ENCODE data around the gene SREBF2.
"Not testable (repeated sequence)": the region's sequence is repeated elsewhere in the genome, so short reads cannot be mapped to it uniquely, and the experiment has no call there.

SREBF2 gene

DNA sequence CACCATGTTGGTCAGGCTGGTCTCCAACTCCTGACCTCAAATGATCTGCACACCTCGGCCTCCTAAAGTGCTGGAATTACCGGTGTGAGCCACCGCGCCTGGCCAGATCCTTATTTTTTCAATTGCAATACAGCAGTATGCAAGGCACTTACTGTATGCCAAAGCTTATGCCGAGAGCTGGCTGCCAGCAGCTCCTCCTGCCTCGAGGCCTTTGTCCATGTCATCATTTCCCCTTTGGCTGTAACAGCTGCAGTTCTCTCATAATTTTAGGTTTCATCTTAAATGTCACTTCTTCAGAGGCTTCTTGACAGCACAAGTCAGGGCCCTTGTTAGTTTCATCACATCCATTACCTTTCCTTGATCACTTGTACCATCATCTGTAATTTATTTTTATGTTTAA lies 1.5 kb upstream of the SREBF2 start:
- no peak overlapping the region for H3K27ac ChIP-seq (ENCODE audit: insufficient read depth, low read depth, low read length, poor library complexity, severe bottlenecking)
- 94% methylated on average over 6 of the region's 6 CpGs for WGBS, 2 experiments
- H3K27me3 ChIP-seq (ENCODE audit: control insufficient read depth, insufficient read depth, low read length, poor library complexity, severe bottlenecking) = no peaks in the 10 kb centered on the region
- peaks cover 7% of the 10 kb centered on the region for H3K36me3 ChIP-seq (ENCODE audit: control insufficient read depth, insufficient read depth, low read length)
- H3K4me3 ChIP-seq (ENCODE audit: insufficient read depth, low read depth, low read length) = no peak overlapping the region
- peaks cover 13% of the 10 kb centered on the region for H3K4me1 ChIP-seq (ENCODE audit: control insufficient read depth, insufficient read depth, low read length)
- H3K9me3 ChIP-seq (ENCODE audit: control insufficient read depth, low read length) = no peaks in the 10 kb centered on the region

DNA sequence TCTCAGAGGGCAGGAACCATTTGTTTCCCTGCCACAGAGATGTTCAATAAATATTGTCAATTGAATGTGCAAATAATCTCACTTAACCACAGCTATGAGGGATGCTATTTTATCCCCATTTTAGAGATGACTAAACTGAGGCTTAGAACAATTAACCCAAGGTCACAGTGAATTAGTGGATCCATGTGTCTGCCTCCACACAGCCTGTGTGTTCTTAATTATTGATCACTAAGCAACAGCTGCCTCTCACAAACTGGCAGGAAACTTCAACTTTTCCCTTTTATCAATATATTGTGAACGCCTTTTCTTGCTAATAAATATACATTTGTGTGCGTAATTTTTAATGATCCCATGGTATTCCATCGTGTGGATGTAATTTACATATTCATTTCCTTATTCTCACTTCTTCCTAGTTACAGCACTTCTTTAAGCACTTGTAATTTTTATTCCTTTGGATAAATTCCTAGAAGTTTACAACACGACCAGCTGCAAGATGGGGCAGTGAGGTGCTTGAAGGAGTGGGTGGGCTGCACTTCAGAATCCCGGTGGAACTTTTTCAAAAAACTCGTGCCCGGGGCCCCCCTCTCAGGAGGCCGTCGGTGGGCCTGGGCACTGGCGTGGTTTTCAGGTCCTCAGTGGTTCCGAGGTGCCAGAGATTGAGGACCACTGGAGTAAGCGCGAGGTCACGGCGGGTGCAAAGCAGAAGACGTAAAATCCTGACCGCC lies 915 bp upstream of the SREBF2 start:
- Histone ChIP-seq H3K27me3 (ENCODE audit: control insufficient read depth, insufficient read depth, low read length, poor library complexity, severe bottlenecking) (no peaks in the 10 kb centered on the region), H3K27ac (ENCODE audit: insufficient read depth, low read depth, low read length, poor library complexity, severe bottlenecking) (peak overlapping the region; percentile 97), H3K9me3 (ENCODE audit: control insufficient read depth, low read length) (no peaks in the 10 kb centered on the region), H3K4me3 (ENCODE audit: insufficient read depth, low read depth, low read length) (peak overlapping the region; percentile 82), H3K36me3 (ENCODE audit: control insufficient read depth, insufficient read depth, low read length) (peaks cover 7% of the 10 kb centered on the region), H3K4me1 (ENCODE audit: control insufficient read depth, insufficient read depth, low read length) (peaks cover 7% of the 10 kb centered on the region)
- 10 to 17% methylated on average over 16 to 17 of the region's 17 CpGs for WGBS, 2 experiments

DNA sequence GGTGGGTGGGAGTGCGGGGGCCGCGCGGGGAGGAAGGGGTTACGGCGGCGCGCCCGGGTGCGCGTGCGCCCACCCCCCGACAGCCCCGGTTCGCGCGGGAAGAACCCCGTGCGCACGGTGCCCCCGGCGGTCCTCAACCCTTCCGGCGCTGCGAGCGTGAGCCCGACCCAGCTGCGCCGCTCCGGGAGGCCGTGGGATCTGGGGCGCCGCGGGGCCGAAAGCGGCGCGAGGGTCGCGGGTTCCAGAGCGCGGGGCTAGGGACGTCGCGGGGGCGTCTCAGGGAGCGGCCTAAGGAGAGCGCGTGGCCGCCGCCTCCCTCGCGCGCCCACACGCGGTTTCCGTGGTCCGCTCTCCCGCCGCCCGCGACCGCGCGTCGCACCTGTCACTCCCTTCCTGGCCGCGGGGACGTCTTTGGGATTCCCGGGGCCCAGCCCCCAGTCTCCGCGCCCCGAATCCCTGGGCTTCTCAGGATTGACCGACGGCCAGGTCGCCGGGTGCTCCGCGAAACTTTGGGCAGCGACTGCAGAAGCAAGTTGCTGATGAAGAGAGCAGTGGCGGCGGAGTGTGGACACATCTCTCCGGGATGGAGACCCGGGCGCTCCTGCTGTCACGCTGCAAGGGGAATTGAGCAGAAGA lies 582 bp downstream of the SREBF2 start:
- WGBS, 2 experiments = 0% methylated on average over 86 of the region's 86 CpGs
- Histone ChIP-seq H3K27ac (ENCODE audit: insufficient read depth, low read depth, low read length, poor library complexity, severe bottlenecking) (peak overlapping the region; percentile 97), H3K27me3 (ENCODE audit: control insufficient read depth, insufficient read depth, low read length, poor library complexity, severe bottlenecking) (no peaks in the 10 kb centered on the region), H3K36me3 (ENCODE audit: control insufficient read depth, insufficient read depth, low read length) (peaks cover 7% of the 10 kb centered on the region), H3K9me3 (ENCODE audit: control insufficient read depth, low read length) (no peaks in the 10 kb centered on the region), H3K4me3 (ENCODE audit: insufficient read depth, low read depth, low read length) (peak overlapping the region; percentile 82), H3K4me1 (ENCODE audit: control insufficient read depth, insufficient read depth, low read length) (no peaks in the 10 kb centered on the region)

DNA sequence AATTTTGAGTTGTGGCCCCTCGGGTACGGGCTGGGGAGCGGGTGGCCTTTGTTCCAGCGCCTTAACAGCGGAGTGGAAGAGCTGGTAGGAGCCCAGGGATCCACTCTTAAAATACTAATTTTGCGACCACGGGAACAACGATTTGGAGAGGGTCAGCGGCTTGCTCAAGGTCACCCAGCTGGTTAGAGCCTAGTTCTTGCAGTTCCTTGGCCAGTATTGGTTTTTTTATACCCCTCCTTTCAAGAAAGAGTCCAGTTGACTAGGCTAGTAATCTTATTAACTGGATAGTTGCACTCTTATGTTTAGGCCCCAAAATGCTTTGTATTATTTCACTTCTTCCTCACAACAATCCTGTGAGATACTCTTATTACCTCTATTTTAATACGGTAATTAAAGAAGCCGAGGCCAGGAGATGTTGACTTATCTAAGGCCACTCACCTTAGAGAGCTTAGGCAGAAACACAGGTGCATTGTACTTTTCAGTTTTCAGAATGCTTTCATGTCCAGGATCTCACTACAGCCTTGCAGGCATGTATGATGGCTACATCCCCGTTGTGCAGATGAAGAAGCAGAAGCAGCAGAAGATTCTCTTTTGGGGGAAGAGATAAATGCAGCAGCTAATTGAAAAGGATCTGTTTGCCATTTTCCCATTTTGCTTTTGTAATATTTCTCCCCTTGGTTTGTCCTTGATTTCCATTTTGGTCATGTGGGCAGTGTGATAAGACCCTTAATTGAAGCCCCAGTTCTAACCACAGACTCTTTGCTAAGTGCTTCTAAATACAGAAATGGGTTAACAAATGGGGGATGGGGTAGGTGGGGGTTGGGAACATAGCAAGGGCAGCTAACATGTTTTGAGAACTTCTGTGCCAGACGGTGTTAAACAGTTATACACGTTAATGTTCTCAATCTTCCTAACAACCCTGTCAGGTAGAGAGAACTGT lies 1.4 kb downstream of the SREBF2 start:
- no peaks in the 10 kb centered on the region for H3K4me1 ChIP-seq (ENCODE audit: control insufficient read depth, insufficient read depth, low read length)
- H3K4me3 ChIP-seq (ENCODE audit: insufficient read depth, low read depth, low read length) = peak overlapping the region; percentile 82
- no peaks in the 10 kb centered on the region for H3K27me3 ChIP-seq (ENCODE audit: control insufficient read depth, insufficient read depth, low read length, poor library complexity, severe bottlenecking)
- H3K9me3 ChIP-seq (ENCODE audit: control insufficient read depth, low read length) = no peaks in the 10 kb centered on the region
- peaks cover 7% of the 10 kb centered on the region for H3K36me3 ChIP-seq (ENCODE audit: control insufficient read depth, insufficient read depth, low read length)
- 12 to 13% methylated on average over 14 of the region's 14 CpGs for WGBS, 2 experiments
- H3K27ac ChIP-seq (ENCODE audit: insufficient read depth, low read depth, low read length, poor library complexity, severe bottlenecking) = peak overlapping the region; percentile 50

DNA sequence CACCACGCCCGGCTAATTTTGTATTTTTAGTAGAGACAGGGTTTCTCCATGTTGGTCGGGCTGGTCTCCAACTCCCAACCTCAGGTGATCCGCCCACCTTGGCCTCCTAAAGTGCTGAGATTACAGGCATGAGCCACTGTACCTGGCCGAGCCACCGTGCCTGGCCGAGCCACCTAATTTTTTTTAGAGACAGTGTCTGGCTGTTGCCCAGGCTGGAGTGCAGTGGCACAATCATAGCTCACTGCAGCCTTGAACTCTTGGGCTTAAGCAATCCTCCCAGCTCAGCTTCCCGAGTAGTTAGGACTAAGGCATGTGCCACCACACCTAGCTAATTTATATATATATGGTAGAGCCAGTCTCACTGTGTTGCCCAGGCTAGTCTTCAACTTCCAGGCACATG lies 2.6 kb downstream of the SREBF2 start:
- not testable (repeated sequence) for H3K36me3 ChIP-seq (ENCODE audit: control insufficient read depth, insufficient read depth, low read length); H3K9me3 ChIP-seq (ENCODE audit: control insufficient read depth, low read length); H3K27me3 ChIP-seq (ENCODE audit: control insufficient read depth, insufficient read depth, low read length, poor library complexity, severe bottlenecking); H3K4me3 ChIP-seq (ENCODE audit: insufficient read depth, low read depth, low read length); H3K27ac ChIP-seq (ENCODE audit: insufficient read depth, low read depth, low read length, poor library complexity, severe bottlenecking); H3K4me1 ChIP-seq (ENCODE audit: control insufficient read depth, insufficient read depth, low read length)
- 83 to 89% methylated on average over 7 to 8 of the region's 8 CpGs for WGBS, 2 experiments

DNA sequence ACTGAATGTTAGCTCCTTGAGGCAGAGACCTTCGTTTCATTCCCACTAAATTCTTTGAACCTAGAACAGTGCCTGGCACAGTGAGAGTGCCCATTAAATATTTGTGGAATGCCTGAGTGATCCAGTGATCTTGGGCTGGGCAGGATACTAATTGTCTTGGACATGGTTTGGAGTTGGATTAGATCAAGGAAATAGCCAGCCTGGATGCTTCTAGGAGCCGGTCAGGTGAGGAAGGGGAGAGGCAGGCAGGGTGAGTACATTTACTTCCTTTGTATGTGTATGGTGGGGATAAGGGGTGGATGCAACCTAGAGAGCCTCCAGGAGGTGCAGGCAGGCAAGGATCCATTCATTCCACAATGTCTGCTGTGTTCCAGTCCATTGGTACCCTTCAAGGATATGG lies 3.6 kb downstream of the SREBF2 start:
- Histone ChIP-seq H3K27me3 (ENCODE audit: control insufficient read depth, insufficient read depth, low read length, poor library complexity, severe bottlenecking) (no peaks in the 10 kb centered on the region), H3K36me3 (ENCODE audit: control insufficient read depth, insufficient read depth, low read length) (peaks cover 7% of the 10 kb centered on the region), H3K27ac (ENCODE audit: insufficient read depth, low read depth, low read length, poor library complexity, severe bottlenecking) (no peak overlapping the region), H3K4me3 (ENCODE audit: insufficient read depth, low read depth, low read length) (no peak overlapping the region), H3K4me1 (ENCODE audit: control insufficient read depth, insufficient read depth, low read length) (no peaks in the 10 kb centered on the region), H3K9me3 (ENCODE audit: control insufficient read depth, low read length) (no peaks in the 10 kb centered on the region)
- WGBS, 2 experiments = 85 to 97% methylated on average over 2 of the region's 2 CpGs

DNA sequence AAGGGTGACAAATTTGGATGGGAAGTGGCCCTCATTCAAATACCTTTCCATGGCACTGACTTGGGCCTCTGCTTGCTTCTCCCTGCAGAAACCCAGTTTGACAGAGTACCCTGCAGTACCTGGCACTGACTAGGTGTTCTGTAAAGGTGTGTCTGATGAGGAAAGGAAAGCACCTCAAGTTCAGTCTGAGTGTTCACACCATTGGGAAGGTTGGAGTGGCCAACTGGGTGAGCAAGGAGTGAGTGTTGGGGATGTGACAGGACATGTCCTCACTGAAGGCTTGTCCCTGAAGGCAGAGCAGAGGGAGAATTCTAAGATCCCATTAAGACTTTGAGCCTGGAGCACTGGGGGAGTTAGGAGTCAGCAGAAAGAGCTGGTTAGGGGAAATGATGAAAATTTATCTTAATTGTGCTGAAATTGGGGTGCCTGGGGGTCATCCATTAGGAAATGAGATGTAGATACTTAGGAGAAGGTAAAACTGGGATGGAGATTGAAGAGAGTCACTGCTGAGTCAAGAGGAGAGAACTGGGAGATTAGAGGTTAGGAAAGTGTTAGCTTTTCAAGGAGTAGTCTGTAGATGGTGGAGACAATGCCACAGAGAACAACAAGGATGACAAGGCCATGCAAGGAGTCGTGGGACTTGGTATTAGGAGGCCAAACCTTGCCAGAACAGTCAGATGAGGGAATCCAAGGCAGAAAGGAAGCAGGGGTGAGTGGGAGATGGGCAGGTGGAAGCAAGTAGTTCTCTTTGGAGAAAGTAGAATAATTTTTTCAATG lies 6.1 kb downstream of the SREBF2 start:
- WGBS, 2 experiments = 86 to 92% methylated on average over 1 of the region's 1 CpG
- no peaks in the 10 kb centered on the region for H3K27me3 ChIP-seq (ENCODE audit: control insufficient read depth, insufficient read depth, low read length, poor library complexity, severe bottlenecking)
- peaks cover 11% of the 10 kb centered on the region for H3K36me3 ChIP-seq (ENCODE audit: control insufficient read depth, insufficient read depth, low read length)
- no peaks in the 10 kb centered on the region for H3K9me3 ChIP-seq (ENCODE audit: control insufficient read depth, low read length)
- no peak overlapping the region for H3K4me3 ChIP-seq (ENCODE audit: insufficient read depth, low read depth, low read length)
- no peak overlapping the region for H3K27ac ChIP-seq (ENCODE audit: insufficient read depth, low read depth, low read length, poor library complexity, severe bottlenecking)
- no peaks in the 10 kb centered on the region for H3K4me1 ChIP-seq (ENCODE audit: control insufficient read depth, insufficient read depth, low read length)

DNA sequence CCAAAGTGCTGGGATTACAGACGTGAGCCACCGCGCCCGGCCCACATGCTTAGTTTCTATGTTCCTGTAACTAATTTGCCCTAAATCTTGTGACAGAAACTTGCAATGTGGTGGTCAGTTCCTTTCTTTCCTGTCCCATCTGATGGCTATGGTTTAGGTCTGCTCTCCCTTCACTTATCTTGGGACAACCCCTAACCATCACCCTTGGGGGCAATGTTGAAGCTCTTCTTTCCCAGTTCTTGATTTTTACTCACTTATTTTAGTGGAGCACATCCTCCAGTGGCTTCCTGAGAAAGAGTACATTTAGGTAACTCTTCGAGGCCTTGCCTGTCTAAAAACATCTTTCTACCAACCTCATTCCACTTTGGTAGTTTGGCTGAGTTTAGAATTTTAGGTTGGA lies 7.3 kb downstream of the SREBF2 start:
- Histone ChIP-seq H3K27me3 (ENCODE audit: control insufficient read depth, insufficient read depth, low read length, poor library complexity, severe bottlenecking) (no peaks in the 10 kb centered on the region), H3K4me1 (ENCODE audit: control insufficient read depth, insufficient read depth, low read length) (no peaks in the 10 kb centered on the region), H3K36me3 (ENCODE audit: control insufficient read depth, insufficient read depth, low read length) (peaks cover 11% of the 10 kb centered on the region), H3K9me3 (ENCODE audit: control insufficient read depth, low read length) (no peaks in the 10 kb centered on the region), H3K27ac (ENCODE audit: insufficient read depth, low read depth, low read length, poor library complexity, severe bottlenecking) (no peak overlapping the region), H3K4me3 (ENCODE audit: insufficient read depth, low read depth, low read length) (no peak overlapping the region)
- 93 to 98% methylated on average over 5 of the region's 5 CpGs for WGBS, 2 experiments

DNA sequence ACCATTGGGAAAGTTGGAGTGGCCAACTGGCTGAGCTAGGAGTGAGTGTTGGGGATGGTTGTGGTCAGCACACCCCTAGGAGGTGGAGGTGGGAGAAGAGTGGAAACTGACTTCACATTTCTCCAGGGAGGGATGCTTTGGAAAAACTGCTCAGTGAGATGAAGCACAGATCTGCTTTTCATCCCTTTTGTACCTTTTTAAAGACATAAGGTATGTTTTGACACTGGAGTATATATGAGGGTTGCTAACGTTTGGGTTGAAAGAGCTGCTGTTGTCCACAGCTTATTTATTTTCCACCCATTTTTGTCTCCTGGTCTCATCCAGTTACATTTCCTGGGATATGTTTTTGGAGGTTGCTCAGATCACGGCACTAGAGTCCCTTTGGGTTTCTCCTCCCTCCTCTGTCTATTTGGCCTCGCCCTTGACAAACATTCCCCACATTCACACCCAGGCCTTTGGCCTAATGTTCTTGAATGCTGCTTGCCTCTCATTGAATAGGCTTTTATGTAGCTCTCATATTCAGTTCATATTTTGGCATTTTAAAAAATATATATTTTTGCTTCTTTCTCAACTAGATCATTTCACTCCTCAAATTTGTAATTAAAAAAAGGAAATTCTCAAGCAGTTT lies 8.3 kb downstream of the SREBF2 start:
- Histone ChIP-seq H3K36me3 (ENCODE audit: control insufficient read depth, insufficient read depth, low read length) (peaks cover 5% of the 10 kb centered on the region), H3K27ac (ENCODE audit: insufficient read depth, low read depth, low read length, poor library complexity, severe bottlenecking) (no peak overlapping the region), H3K4me3 (ENCODE audit: insufficient read depth, low read depth, low read length) (no peak overlapping the region), H3K27me3 (ENCODE audit: control insufficient read depth, insufficient read depth, low read length, poor library complexity, severe bottlenecking) (no peaks in the 10 kb centered on the region), H3K4me1 (ENCODE audit: control insufficient read depth, insufficient read depth, low read length) (peaks cover 9% of the 10 kb centered on the region), H3K9me3 (ENCODE audit: control insufficient read depth, low read length) (no peaks in the 10 kb centered on the region)
- WGBS, 2 experiments = 94% methylated on average over 2 to 3 of the region's 3 CpGs

Measured in ectodermal cell (in vitro differentiated cells).